NB4 (cell line): ENCODE results near the gene RETREG3.

Experiments used
- CTCF ChIP-seq: IDR thresholded peaks from one replicate; pipeline ENCODE4 v1.5.1; 2012; ENCODE audit warnings: low read depth, low read length
- MAX ChIP-seq: IDR thresholded peaks from 2 replicates; pipeline ENCODE4 v1.6.1; 2011; ENCODE audit warnings: low read depth, low read length

DNA sequence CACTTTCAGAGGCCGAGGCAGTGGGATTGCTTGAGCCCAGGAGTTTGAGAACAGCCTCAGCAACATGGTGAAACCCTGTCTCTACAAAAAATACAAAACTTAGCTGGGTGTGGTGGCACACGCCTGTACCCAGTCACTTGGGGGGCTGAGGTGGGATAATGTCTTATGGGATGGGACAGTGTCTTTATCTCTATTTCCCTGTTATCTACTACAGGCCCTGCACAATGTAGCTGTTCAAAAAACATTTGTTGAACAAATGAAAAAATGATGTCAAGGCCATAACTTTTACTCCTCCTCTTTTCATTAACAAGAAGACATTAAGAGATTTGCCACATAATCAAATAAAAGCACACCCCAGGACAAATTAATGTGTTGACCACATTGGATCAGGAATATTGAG is 14.1 kb upstream of the RETREG3 start:
- TF ChIP-seq MAX (no peak), CTCF (no peak)
